Adipose tissue (tissue), 3 donors: Measurements from ENCODE around the gene SORCS2. TPM values are rescaled to one million over a fixed set of nuclear protein-coding genes. Genes with fewer than 3 reads are reported as not detected.

Experiments used
- H3K27ac ChIP-seq: one replicate; pipeline ENCODE4 v1.5.1; 2013; ENCODE audit warnings: low read depth, low read length
- WGBS, 3 donors: extraction: QIAGEN DNeasy Blood & Tissue Kit; methylation state at CpG; one replicate each; pipeline ENCODE4 v1.1.7; 2013; 5-methylcytosine and 5-hydroxymethylcytosine counted together
- polyA plus RNA-seq, 3 donors: library from polyadenylated mRNA; stranded (reverse); fragments of 200-250 nt; gene quantifications; one replicate each; pipeline ENCODE4 v1.2.3, GENCODE V29; 2013
- donor health status: healthy with polysubstance abuse.
- donor health status: Bipolar disorder and iron deficiency.
- donor health status: healthy.

The SORCS2 gene
- polyA plus RNA-seq, 3 donors, result 0.22 to 2.2 (median 0.83) TPM

DNA sequence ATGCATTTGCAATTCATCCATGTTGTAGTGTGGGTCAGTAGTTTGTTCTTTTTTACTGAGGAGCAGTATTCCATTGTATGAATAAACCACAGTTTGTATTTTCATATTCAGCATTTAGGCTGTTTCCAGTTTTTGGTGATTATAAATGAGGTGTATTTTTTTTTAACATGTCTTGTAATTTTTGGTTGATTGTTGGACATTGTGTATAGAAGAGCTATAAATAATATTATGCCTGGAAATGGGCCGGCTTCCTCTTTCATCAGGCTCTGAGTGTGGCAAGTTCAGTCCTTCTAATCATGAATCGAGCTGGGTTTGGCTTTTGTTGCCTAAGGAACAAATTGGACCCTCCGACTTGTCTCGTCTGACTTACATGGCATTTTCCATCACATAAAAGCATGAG is 126.7 kb downstream of the SORCS2 start:
- WGBS, 3 donors, result 69 to 93% (median 92%) methylated on average over 4 of the region's 4 CpGs
- H3K27ac ChIP-seq, result no peak overlapping the region

- WGBS, 3 donors, result 42 to 49% (median 49%) methylated on average over 5 of the region's 5 CpGs
- no peak overlapping the region for H3K27ac ChIP-seq
Measured at GRCh38 chr4:7320206-7320797, 128.0 kb downstream of the SORCS2 start.

DNA sequence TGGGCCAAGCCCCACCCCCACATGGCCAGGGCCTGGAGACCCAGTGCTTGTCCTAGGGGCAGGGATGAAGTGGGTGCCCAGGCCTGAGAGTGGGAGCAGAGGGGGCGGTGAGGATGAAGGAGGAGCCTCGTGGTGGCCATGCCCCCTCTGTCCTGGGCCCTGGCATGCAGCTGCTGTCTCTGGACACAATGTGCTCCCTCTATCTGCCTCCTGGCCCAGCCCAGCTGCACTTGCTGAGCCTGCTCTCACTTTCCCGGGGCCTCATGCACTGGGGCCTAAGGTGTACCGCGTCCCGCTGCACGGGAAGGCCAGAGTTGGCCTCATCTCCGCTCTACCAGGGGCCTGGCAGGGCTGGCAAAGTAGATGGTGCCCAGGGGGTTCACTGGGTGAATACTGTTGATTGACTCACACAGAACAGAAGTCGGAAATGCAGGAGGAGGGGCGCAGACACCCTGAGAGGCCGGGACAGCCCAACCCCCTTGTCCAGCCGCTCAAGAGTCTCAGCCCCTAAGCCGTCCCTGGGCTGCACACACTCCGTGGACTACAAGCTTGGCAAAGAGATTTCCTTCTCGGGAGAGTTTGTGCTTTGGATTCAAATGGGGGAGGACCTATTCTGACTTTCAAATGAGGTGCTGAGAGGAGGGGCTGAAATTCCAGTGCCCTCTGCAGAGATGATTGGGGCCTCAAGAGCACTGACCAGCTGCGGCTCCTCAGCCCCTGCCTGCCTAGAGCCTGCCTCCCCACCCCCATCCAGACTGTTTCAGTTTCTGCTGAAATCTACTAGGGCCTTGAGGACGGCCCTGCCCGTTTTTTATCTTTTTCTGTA is 130.0 kb downstream of the SORCS2 start:
- 52 to 61% (median 57%) methylated on average over 18 of the region's 18 CpGs for WGBS, 3 donors
- no peak overlapping the region for H3K27ac ChIP-seq

DNA sequence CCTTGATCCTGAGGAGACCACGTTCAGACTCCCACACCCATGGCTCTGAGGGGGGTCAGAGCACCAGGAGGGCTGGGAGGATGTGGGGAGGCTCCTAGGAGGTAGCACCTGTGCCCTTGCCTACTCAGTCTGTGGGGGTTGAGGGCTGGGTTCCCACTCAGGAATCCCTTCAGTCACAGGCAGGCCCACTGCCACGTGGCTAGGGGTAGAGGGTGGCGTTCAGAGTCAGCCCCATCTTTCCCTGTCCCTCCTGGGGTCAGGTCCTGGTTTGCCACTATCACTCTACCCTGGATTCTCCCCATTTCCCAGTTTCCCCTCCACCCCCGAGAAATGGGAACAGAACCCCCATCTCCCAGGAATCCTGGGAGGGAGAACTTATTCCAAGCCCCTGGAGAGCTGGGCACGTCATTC is 131.1 kb downstream of the SORCS2 start:
- H3K27ac ChIP-seq, result no peak overlapping the region
- WGBS, 3 donors, result 72 to 82% (median 76%) methylated on average over 5 of the region's 5 CpGs

- WGBS, 3 donors, result 62 to 75% (median 75%) methylated on average over 16 of the region's 16 CpGs
- no peak overlapping the region for H3K27ac ChIP-seq
Measured at GRCh38 chr4:7323872-7324650, 131.7 kb downstream of the SORCS2 start.

GRCh38 chr4:7324651-7325121 is 132.3 kb downstream of the SORCS2 start:
- H3K27ac ChIP-seq, result no peak overlapping the region
- WGBS, 3 donors, result 40 to 67% (median 56%) methylated on average over 13 of the region's 13 CpGs

GRCh38 chr4:7325541-7325940 is 133.2 kb downstream of the SORCS2 start:
- H3K27ac ChIP-seq, result no peak overlapping the region
- WGBS, 3 donors, result 71 to 79% (median 72%) methylated on average over 13 of the region's 13 CpGs

- H3K27ac ChIP-seq, result no peak overlapping the region
- WGBS, 3 donors, result 71 to 87% (median 80%) methylated on average over 11 to 12 of the region's 12 CpGs
Measured at GRCh38 chr4:7326306-7326692, 134.0 kb downstream of the SORCS2 start.

GRCh38 chr4:7326693-7327340 is 134.5 kb downstream of the SORCS2 start:
- H3K27ac ChIP-seq, result no peak overlapping the region
- WGBS, 3 donors, result 60 to 66% (median 65%) methylated on average over 20 of the region's 20 CpGs

DNA sequence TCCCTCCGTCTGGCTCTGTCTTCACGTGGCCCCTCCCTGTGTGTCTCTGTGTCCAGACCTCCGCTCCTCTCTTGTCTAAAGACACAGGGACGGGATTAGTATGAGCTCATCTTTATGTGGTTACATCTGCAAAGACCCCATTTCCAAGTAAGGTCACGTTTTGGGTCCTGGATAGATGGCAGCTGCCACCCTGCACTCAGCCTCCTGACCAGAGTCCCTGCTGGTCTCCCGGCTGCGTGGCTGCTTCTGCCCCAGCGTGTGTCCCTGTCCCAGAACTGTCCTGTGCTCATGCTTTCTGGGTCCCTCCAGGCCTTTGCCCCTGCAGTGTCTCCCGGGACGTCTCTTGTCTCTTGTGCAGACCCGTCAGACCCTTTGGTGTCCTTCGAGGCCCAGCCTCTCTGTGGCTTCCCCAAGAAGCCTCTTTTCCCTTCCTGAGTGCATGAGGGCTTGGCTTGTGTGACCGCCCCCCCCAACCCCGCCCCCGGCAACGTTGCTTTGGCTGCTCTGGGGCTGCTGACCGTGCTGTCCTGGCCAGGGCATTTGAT is 135.1 kb downstream of the SORCS2 start:
- no peak overlapping the region for H3K27ac ChIP-seq
- 52 to 61% (median 58%) methylated on average over 16 to 17 of the region's 17 CpGs for WGBS, 3 donors

DNA sequence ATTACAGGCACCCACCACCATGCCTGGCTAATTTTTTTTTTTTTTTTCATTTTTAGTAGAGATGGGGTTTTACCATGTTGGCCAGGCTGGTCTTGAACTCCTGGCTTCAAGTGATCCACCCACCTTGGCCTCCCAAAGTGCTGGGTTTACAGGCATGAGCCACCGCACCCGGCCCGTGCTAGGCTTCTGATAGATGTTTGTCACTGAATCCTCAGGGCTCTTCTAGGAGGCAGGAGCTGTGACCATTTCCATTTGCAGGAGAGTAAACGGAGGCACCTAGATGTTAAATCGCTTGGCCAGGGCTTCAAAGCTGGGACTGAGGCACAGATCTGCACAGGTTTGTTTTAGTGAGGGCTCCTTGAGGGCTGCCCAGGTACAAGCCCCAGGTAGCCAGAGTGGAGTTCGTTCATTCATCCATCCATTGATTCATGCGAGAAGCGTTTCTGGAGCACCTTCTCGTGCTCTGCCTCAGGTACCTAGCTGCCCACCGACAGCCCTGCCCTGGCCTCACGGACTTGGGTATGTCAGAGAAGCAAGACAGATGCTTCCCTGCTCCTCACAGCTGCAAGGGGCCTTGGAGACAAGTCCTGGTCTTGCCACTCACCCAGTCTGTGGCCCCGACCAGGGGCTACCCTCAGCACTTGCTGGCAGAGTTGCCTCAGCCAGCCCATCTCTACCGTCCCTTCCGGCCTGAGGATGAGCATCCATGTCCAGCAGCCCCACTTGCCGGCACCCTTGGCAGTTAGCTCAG is 136.0 kb downstream of the SORCS2 start:
- 81 to 89% (median 88%) methylated on average over 15 of the region's 15 CpGs for WGBS, 3 donors
- no peak overlapping the region for H3K27ac ChIP-seq

DNA sequence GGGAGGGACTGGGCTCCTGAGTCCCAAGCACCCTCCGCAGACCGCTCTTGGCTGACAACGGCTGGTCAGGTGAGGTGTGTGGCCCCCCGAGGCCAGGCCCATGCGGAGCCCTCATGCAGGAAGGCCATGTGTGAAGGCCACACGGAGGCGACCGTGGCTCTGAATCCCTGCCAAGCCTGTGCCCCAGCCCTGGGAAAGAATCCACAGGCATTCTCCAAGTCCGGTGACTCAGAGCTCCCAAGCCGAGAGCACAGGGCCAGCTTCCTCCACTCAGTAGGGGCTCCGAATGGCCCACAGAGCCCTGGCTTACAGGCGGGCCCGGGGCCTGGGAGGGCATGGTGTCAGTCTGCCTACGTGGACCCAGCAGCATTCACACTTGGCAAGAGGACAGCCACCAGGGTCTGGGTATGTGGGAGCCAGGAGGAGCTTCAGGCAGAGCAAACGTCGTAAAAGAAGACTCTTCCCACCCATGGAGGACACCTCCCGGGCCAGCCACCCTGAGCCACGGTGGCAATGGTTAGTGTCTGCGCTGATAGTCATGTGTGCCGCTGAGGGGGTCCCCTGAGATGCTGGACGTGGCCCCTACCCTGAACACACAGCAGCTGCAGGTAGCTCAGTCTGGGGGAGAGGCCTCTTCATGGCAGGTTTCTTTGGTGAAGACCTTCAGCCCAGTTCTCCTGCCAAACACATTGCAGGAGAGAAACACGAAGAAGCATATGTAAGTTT is 136.7 kb downstream of the SORCS2 start:
- H3K27ac ChIP-seq, result no peak overlapping the region
- WGBS, 3 donors, result 62 to 78% (median 73%) methylated on average over 22 of the region's 22 CpGs

- no peak overlapping the region for H3K27ac ChIP-seq
- 68 to 87% (median 82%) methylated on average over 17 of the region's 17 CpGs for WGBS, 3 donors
Measured at GRCh38 chr4:7330031-7330596, 137.8 kb downstream of the SORCS2 start.

GRCh38 chr4:7330811-7331681 is 138.7 kb downstream of the SORCS2 start:
- no peak overlapping the region for H3K27ac ChIP-seq
- 79 to 88% (median 81%) methylated on average over 22 of the region's 22 CpGs for WGBS, 3 donors

GRCh38 chr4:7331682-7332000 is 139.3 kb downstream of the SORCS2 start:
- WGBS, 3 donors, result 68 to 88% (median 84%) methylated on average over 11 of the region's 11 CpGs
- no peak overlapping the region for H3K27ac ChIP-seq
